IgD-negative memory B cell (primary cell): ENCODE data around the gene ISM1. TPM values are rescaled to one million over a fixed set of nuclear protein-coding genes. Genes with fewer than 3 reads are reported as not detected.

Experiments
- H3K27ac Mint-ChIP-seq, 3 donors: one replicate each; pipeline ENCODE4 v1.8.0; 2020 to 2022; ENCODE audit warnings: mild to moderate bottlenecking in 3 of 3, mixed read lengths in 3 of 3, moderate library complexity in 1 of 3
- H3K27me3 Mint-ChIP-seq: one replicate; pipeline ENCODE4 v1.8.0; 2021; ENCODE audit warnings: mixed read lengths
- H3K36me3 Mint-ChIP-seq: one replicate; pipeline ENCODE4 v1.8.0; 2020; ENCODE audit warnings: mild to moderate bottlenecking, mixed read lengths
- H3K4me1 Mint-ChIP-seq, 3 donors: one replicate each; pipeline ENCODE4 v1.8.0; 2020 to 2022; ENCODE audit warnings: mixed read lengths in 3 of 3, mild to moderate bottlenecking in 1 of 3
- H3K4me3 Mint-ChIP-seq, 4 donors: one replicate each; pipeline ENCODE4 v1.8.0; 2020 to 2022; ENCODE audit warnings: mild to moderate bottlenecking in 4 of 4, mixed read lengths in 4 of 4, moderate library complexity in 3 of 4
- H3K9me3 Mint-ChIP-seq, 3 donors: one replicate each; pipeline ENCODE4 v1.8.0; 2020 to 2021; ENCODE audit warnings: mixed read lengths in 3 of 3, mild to moderate bottlenecking in 1 of 3
- polyA plus RNA-seq: library from polyadenylated mRNA; unstranded; fragments of 300-500 nt; fragmentation: Illumina TruSeq; gene quantifications from one replicate; pipeline ENCODE4 v1.2.3, GENCODE V29; 2021

The ISM1 gene
- polyA plus RNA-seq, 1 donor from 2014 or later = 0.13 TPM

GRCh38 chr20:13260650-13261279 is 39.7 kb downstream of the ISM1 start:
- H3K9me3 Mint-ChIP-seq = no peaks in the 10 kb centered on the region
- H3K27ac Mint-ChIP-seq = no peak overlapping the region
- no peak overlapping the region for H3K4me3 Mint-ChIP-seq
- H3K36me3 Mint-ChIP-seq = no peaks in the 10 kb centered on the region
- peaks cover 2% of the 10 kb centered on the region for H3K27me3 Mint-ChIP-seq
- no peaks in the 10 kb centered on the region for H3K4me1 Mint-ChIP-seq

- H3K36me3 Mint-ChIP-seq = no peaks in the 10 kb centered on the region
- no peaks in the 10 kb centered on the region for H3K4me1 Mint-ChIP-seq
- H3K27ac Mint-ChIP-seq = no peak overlapping the region
- H3K4me3 Mint-ChIP-seq = no peak overlapping the region
- H3K27me3 Mint-ChIP-seq = peaks cover 2% of the 10 kb centered on the region
- H3K9me3 Mint-ChIP-seq = no peaks in the 10 kb centered on the region
Observed at GRCh38 chr20:13261460-13262301, 40.6 kb downstream of the ISM1 start.

- Mint-ChIP-seq H3K27ac (no peak overlapping the region), H3K36me3 (no peaks in the 10 kb centered on the region), H3K27me3 (peaks cover 2% of the 10 kb centered on the region), H3K9me3 (no peaks in the 10 kb centered on the region), H3K4me3 (no peak overlapping the region), H3K4me1 (no peaks in the 10 kb centered on the region)
Observed at GRCh38 chr20:13262302-13262650, 41.2 kb downstream of the ISM1 start.

GRCh38 chr20:13262671-13263360 is 41.7 kb downstream of the ISM1 start:
- no peak overlapping the region for H3K4me3 Mint-ChIP-seq
- H3K27ac Mint-ChIP-seq = no peak overlapping the region
- no peaks in the 10 kb centered on the region for H3K4me1 Mint-ChIP-seq

GRCh38 chr20:13263451-13263850 is 42.4 kb downstream of the ISM1 start:
- Mint-ChIP-seq H3K36me3 (no peaks in the 10 kb centered on the region), H3K4me1 (no peaks in the 10 kb centered on the region), H3K9me3 (no peaks in the 10 kb centered on the region), H3K27me3 (peaks cover 2% of the 10 kb centered on the region), H3K27ac (no peak overlapping the region), H3K4me3 (no peak overlapping the region)

More at GRCh38 chr20:13262671-13263360, 41.7 kb downstream of the ISM1 start:
- no peaks in the 10 kb centered on the region for H3K9me3 Mint-ChIP-seq
- H3K27me3 Mint-ChIP-seq = peaks cover 2% of the 10 kb centered on the region
- H3K36me3 Mint-ChIP-seq = no peaks in the 10 kb centered on the region

- H3K9me3 Mint-ChIP-seq = peaks cover 0 to 2% (median 0%) of the 10 kb centered on the region in 3 donors
- no peak overlapping the region for H3K4me3 Mint-ChIP-seq
- H3K36me3 Mint-ChIP-seq = no peaks in the 10 kb centered on the region
- peaks cover 2% of the 10 kb centered on the region for H3K27me3 Mint-ChIP-seq
- no peaks in the 10 kb centered on the region for H3K4me1 Mint-ChIP-seq
- no peak overlapping the region for H3K27ac Mint-ChIP-seq
Observed at GRCh38 chr20:13264907-13265306, 43.8 kb downstream of the ISM1 start.

- Mint-ChIP-seq H3K9me3 (peaks cover 0 to 2% (median 0%) of the 10 kb centered on the region in 3 donors), H3K4me3 (no peak overlapping the region), H3K27me3 (peaks cover 2% of the 10 kb centered on the region), H3K27ac (no peak overlapping the region), H3K4me1 (no peaks in the 10 kb centered on the region), H3K36me3 (no peaks in the 10 kb centered on the region)
Observed at GRCh38 chr20:13265941-13266340, 44.9 kb downstream of the ISM1 start.

- Mint-ChIP-seq H3K27me3 (no peaks in the 10 kb centered on the region), H3K27ac (no peak overlapping the region), H3K4me3 (no peak overlapping the region), H3K4me1 (no peaks in the 10 kb centered on the region), H3K9me3 (peaks cover 0 to 2% (median 0%) of the 10 kb centered on the region in 3 donors), H3K36me3 (no peaks in the 10 kb centered on the region)
Observed at GRCh38 chr20:13267231-13267630, 46.2 kb downstream of the ISM1 start.

GRCh38 chr20:13268953-13269352 is 47.9 kb downstream of the ISM1 start:
- Mint-ChIP-seq H3K4me3 (no peak overlapping the region), H3K27ac (no peak overlapping the region), H3K9me3 (peaks cover 0 to 2% (median 0%) of the 10 kb centered on the region in 3 donors), H3K36me3 (no peaks in the 10 kb centered on the region), H3K27me3 (peaks cover 2% of the 10 kb centered on the region), H3K4me1 (no peaks in the 10 kb centered on the region)

GRCh38 chr20:13270211-13270610 is 49.1 kb downstream of the ISM1 start:
- peaks cover 0 to 2% (median 0%) of the 10 kb centered on the region in 3 donors for H3K9me3 Mint-ChIP-seq
- H3K27ac Mint-ChIP-seq = no peak overlapping the region
- H3K4me1 Mint-ChIP-seq = no peaks in the 10 kb centered on the region

GRCh38 chr20:13271098-13271497 is 50.0 kb downstream of the ISM1 start:
- Mint-ChIP-seq H3K36me3 (no peaks in the 10 kb centered on the region), H3K27me3 (peaks cover 4% of the 10 kb centered on the region), H3K27ac (no peak overlapping the region), H3K4me3 (no peak overlapping the region), H3K9me3 (peaks cover 0 to 2% (median 0%) of the 10 kb centered on the region in 3 donors), H3K4me1 (no peaks in the 10 kb centered on the region)

More at GRCh38 chr20:13270211-13270610, 49.1 kb downstream of the ISM1 start:
- Mint-ChIP-seq H3K36me3 (no peaks in the 10 kb centered on the region), H3K4me3 (no peak overlapping the region), H3K27me3 (peaks cover 4% of the 10 kb centered on the region)

GRCh38 chr20:13271977-13272975 is 51.2 kb downstream of the ISM1 start:
- no peaks in the 10 kb centered on the region for H3K4me1 Mint-ChIP-seq
- H3K27me3 Mint-ChIP-seq = peaks cover 10% of the 10 kb centered on the region
- no peaks in the 10 kb centered on the region for H3K36me3 Mint-ChIP-seq
- H3K27ac Mint-ChIP-seq = no peak overlapping the region
- H3K9me3 Mint-ChIP-seq = peaks cover 0 to 2% (median 0%) of the 10 kb centered on the region in 3 donors
- H3K4me3 Mint-ChIP-seq = no peak overlapping the region

- H3K4me1 Mint-ChIP-seq = no peaks in the 10 kb centered on the region
- H3K27me3 Mint-ChIP-seq = peaks cover 10% of the 10 kb centered on the region
- H3K27ac Mint-ChIP-seq = no peak overlapping the region
- H3K9me3 Mint-ChIP-seq = peaks cover 0 to 2% (median 0%) of the 10 kb centered on the region in 3 donors
- no peaks in the 10 kb centered on the region for H3K36me3 Mint-ChIP-seq
- H3K4me3 Mint-ChIP-seq = no peak overlapping the region
Observed at GRCh38 chr20:13274275-13274861, 53.3 kb downstream of the ISM1 start.

GRCh38 chr20:13276945-13277541 is 56.0 kb downstream of the ISM1 start:
- Mint-ChIP-seq H3K27ac (no peak overlapping the region), H3K36me3 (no peaks in the 10 kb centered on the region), H3K9me3 (peaks cover 0 to 4% (median 0%) of the 10 kb centered on the region in 3 donors), H3K27me3 (peaks cover 12% of the 10 kb centered on the region), H3K4me1 (no peaks in the 10 kb centered on the region), H3K4me3 (no peak overlapping the region)
